Thyroid gland (tissue), 4 donors: ENCODE data around the gene CFB.

ENCODE experiments used
- CTCF ChIP-seq, 6 experiments: fragments of 200-600 bp in 3 of 6; fragments of 450-650 bp in 3 of 6; sonication (generic) in 3 of 6; IDR thresholded peaks; one replicate each; pipeline ENCODE4 v1.5.1; 2016 to 2019; ENCODE audit warnings: antibody characterized with exemption in 6 of 6, mild to moderate bottlenecking in 2 of 6, inconsistent platforms in 1 of 6, moderate library complexity in 1 of 6
- POLR2A ChIP-seq, 2 donors: fragments of 450-650 bp; IDR thresholded peaks; one replicate each; pipeline ENCODE4 v1.6.1; 2017; ENCODE audit warnings: antibody characterized with exemption in 2 of 2, mild to moderate bottlenecking in 2 of 2, moderate library complexity in 1 of 2

GRCh38 chr6:31915756-31916155 is 30.1 kb upstream of the CFB start:
- TF ChIP-seq CTCF (IDR thresholded peaks at IDR 0.05) (no peak), POLR2A (IDR thresholded peaks at IDR 0.05) (no peak)
